Endothelial cell of umbilical vein (primary cell): ENCODE results near the gene IER3.
A peak's percentile ranks its signal among the peaks of the same experiment; 100 is the strongest.

Source experiments
- CTCF ChIP-seq, 2 donors: IDR thresholded peaks; 1 replicate in 1 of 2; 2 replicates in 1 of 2; pipeline ENCODE4 v1.5.1; 2011; ENCODE audit warnings: low read length in 2 of 2, mild to moderate bottlenecking in 2 of 2, moderate library complexity in 2 of 2, control low read depth in 1 of 2, inconsistent platforms in 1 of 2, low read depth in 1 of 2; ENCODE audit not compliant: insufficient read depth in 1 of 2; ENCODE audit errors: extremely low read depth in 1 of 2
- FOS ChIP-seq: IDR thresholded peaks from 2 replicates; pipeline ENCODE4 v1.6.1; 2011; ENCODE audit warnings: mild to moderate bottlenecking, low read length, moderate library complexity, borderline replicate concordance; ENCODE audit not compliant: insufficient read depth
- POLR2A ChIP-seq: IDR thresholded peaks from 2 replicates; pipeline ENCODE4 v1.6.1; 2012; ENCODE audit warnings: low read depth, mild to moderate bottlenecking, control low read depth, low read length
- POLR2AphosphoS5 ChIP-seq: IDR thresholded peaks from 2 replicates; pipeline ENCODE4 v1.6.1; 2012; ENCODE audit warnings: low read depth, mild to moderate bottlenecking, control low read depth, low read length, moderate library complexity; ENCODE audit not compliant: insufficient read depth

- peak; percentile 75 to 85 for TF ChIP-seq CTCF (IDR thresholded peaks at IDR 0.05; ENCODE audit: extremely low read depth in 1 of 2, insufficient read depth in 1 of 2, low read depth in 1 of 2, low read length in 2 of 2)
- no peak for TF ChIP-seq POLR2A
- no peak for TF ChIP-seq FOS
- TF ChIP-seq POLR2AphosphoS5: peak; percentile 40
Observed at GRCh38 chr6:30730601-30731435, 13.5 kb downstream of the IER3 start.
